C4-2B (cell line): Measurements from ENCODE around the gene UFC1.

Experiments
- ZFX ChIP-seq: fragments of 450-650 bp; IDR thresholded peaks from 2 replicates; pipeline ENCODE4 v1.6.1; 2017
- TF ChIP-seq, protein P1 (sequence below): fragments of 450-650 bp; conservative IDR thresholded peaks from 2 replicates; pipeline ENCODE4 v1.5.1; 2017; ENCODE audit warnings: mild to moderate bottlenecking

DNA sequence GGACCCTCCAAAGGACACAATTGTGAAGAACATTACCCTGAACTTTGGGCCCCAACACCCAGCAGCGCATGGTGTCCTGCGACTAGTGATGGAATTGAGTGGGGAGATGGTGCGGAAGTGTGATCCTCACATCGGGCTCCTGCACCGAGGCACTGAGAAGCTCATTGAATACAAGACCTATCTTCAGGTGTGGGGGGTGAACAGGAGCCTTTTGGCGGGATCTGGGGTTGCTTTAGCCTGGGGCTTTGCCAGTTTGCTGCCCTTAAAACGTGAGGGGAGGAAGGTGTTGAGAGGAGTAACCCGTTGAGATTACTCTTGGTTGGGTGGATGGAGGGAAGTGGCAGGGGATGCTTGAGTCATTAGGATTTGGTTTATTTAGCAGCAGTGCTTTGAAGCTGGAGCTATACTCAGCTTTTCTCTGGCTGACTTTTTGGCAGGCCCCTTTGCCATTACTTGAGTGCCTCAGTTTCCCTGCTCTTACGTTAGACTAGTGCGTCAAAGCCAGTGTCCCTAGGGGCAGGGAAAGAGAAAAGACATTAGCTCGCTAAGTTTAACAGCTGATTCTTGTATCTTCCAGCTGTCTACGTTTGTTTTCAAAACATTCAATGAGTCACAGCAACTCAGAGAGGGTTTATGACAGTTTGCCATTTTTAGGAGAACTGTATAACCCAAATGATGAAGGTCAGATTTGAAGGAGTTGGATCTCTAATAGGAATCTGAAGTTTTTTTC lies 52.8 kb downstream of the UFC1 start:
- TF ChIP-seq, protein P1, sequence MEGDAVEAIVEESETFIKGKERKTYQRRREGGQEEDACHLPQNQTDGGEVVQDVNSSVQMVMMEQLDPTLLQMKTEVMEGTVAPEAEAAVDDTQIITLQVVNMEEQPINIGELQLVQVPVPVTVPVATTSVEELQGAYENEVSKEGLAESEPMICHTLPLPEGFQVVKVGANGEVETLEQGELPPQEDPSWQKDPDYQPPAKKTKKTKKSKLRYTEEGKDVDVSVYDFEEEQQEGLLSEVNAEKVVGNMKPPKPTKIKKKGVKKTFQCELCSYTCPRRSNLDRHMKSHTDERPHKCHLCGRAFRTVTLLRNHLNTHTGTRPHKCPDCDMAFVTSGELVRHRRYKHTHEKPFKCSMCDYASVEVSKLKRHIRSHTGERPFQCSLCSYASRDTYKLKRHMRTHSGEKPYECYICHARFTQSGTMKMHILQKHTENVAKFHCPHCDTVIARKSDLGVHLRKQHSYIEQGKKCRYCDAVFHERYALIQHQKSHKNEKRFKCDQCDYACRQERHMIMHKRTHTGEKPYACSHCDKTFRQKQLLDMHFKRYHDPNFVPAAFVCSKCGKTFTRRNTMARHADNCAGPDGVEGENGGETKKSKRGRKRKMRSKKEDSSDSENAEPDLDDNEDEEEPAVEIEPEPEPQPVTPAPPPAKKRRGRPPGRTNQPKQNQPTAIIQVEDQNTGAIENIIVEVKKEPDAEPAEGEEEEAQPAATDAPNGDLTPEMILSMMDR, result no peak
- TF ChIP-seq ZFX, result no peak
